ENCODE data around the gene TRAP1.
"Not testable (repeated sequence)": the region's sequence is repeated elsewhere in the genome, so short reads cannot be mapped to it uniquely, and the experiment has no call there.

DNA sequence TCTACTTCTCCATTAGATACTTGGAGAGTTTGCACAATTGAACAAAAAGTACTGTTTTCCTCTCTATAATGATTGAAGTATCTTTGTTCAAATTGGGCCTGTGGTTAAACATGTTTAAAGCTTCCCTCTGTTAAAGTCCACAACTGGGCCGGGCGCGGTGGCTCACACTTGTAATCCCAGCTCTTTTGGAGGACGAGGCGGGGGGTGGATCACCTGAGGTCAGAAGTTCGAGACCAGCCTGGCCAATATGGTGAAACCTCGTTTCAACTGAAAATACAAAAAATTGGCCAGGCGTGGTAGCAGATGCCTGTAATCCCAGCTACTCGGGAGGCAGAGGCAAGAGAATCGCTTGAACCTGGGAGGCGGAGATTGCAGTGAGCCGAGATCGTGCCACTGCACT, 108.3 kb downstream of the TRAP1 start:
- TF ChIP-seq FOXA1 (IDR thresholded peaks at IDR 0.05); SP1 (IDR thresholded peaks at IDR 0.05); CTBP1 (IDR thresholded peaks at IDR 0.05; ENCODE audit: borderline replicate concordance); SUZ12 (IDR thresholded peaks at IDR 0.05); FOXM1 (IDR thresholded peaks at IDR 0.05; ENCODE audit: borderline replicate concordance); FOXK2 (IDR thresholded peaks at IDR 0.05); TARDBP (IDR thresholded peaks at IDR 0.05); ELF4 (IDR thresholded peaks at IDR 0.05); BHLHE40 (IDR thresholded peaks at IDR 0.05; ENCODE audit: borderline replicate concordance); ZNF384 (IDR thresholded peaks at IDR 0.05); ARNT (IDR thresholded peaks at IDR 0.05); L3MBTL2 (conservative IDR thresholded peaks at IDR 0.05); HDGF (IDR thresholded peaks at IDR 0.05; ENCODE audit: borderline replicate concordance): not testable (repeated sequence)
